NCI-H526 treated with DMSO at 0.1 percent for 48 hours (cell line): ENCODE data around the gene SLC66A2.
"Not testable (repeated sequence)": the region's sequence is repeated elsewhere in the genome, so short reads cannot be mapped to it uniquely, and the experiment has no call there.

Experiments
- DNase-seq: peaks from one replicate; lab custom pipeline; 2025; lab: John Stamatoyannopoulos, UW

SLC66A2 gene

DNA sequence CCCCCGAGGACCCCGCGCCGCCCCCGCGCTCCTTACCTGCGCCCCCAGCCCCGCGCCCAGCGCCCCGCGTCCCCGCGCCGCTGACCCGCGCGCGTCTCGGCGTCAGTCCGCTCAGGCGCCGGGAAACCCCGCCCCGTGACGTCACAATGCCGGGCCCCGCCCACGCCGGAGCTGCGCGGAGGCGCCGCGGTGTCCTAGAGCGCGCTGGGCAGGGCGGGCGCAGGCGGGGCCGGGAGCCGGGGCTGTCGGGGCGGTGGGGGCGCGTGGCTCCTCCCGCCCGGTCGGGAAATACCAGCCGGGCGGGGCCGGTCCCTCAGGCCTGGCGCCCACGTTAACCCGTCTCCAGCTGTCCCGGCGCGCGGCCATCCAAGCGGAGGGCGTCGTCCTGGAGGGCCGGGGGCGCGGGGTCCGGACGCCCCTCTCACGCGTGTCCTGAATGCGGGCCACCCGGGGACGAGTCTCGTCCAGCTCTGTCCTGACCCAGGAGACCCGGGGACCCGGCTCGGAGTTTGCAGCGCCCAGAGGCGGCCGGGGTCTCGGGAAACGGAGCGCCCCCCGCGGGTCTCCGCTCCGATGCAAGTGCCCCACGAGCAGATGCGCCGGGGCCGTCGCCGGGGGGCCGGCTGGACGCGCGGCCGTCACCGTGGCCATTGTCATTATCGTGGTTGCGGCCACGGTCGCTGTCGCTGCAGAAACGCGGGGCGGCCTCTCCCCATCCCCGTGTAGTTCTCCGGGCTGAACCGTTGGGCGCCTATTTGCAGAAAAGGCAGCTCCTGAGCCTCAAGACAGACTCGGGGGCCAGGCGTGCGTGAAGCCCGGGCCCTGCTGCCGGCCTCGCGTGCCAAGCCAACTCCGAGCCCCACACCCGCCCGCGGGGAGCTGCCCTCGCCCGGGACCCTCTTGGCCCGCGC is at the start of gene SLC66A2:
Gene SLC66A2, minus strand, starts transcription at position 109 of the 911 bp plus-strand sequence. CDS start 727 bp downstream, outside the sequence.
- DNase-seq = peak; percentile 40

DNA sequence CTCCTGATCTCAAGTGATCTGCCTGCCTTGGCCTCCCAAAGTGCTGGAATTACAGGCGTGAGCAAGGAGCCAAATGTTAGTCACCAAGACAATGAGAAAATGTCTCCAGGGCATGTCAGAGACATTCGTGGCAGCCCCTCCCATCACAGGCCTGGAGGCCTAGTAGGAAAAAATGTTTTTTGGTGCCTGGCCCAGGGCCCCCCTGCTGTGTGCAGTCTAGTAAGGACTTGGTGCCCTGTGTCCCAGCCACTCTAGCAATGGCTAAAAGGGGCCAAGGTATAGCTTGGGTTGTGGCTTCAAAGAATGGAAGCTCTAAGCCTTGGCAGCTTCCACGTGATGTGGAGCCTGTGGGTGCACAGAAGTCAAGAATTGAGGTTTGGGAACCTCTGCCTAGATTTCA is 49.4 kb upstream of the SLC66A2 start:
- no peak for DNase-seq

DNA sequence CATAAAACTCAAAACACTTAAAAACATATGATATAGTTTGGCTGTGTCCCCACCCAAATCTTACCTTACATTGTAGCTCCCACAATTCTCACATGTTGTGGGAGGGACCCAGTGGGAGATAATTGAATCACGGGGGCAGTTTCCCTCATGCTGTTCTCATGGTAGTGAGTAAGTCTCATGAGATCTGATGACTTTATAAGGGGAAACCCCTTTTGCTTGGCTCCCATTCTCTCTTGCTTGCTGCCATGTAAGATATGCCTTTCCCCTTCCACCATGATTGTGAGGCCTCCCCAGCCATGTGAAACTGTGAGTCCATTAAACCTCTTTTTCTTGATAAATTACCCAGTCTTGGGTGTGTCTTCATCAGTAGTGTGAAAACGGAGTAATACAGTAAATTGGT is 48.2 kb upstream of the SLC66A2 start:
- DNase-seq = not testable (repeated sequence)

DNA sequence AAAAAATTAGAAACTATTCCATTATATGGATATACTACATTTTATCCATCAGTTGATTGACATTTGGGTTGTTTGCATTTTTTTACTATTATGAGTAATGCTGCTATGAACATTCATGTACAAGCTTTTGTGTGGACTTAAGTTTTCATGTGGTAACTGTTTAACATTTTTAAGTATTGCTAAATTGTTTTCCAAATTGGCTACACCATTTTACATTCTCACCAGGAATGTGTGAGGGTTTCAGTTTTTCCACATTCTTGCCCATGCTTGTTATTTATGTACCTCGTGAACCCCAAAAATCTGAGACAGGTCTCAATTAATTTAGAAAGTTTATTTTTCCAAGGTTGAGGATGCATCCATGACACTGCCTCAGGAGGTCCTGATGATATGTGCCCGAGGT is 40.0 kb upstream of the SLC66A2 start:
- no peak for DNase-seq

DNA sequence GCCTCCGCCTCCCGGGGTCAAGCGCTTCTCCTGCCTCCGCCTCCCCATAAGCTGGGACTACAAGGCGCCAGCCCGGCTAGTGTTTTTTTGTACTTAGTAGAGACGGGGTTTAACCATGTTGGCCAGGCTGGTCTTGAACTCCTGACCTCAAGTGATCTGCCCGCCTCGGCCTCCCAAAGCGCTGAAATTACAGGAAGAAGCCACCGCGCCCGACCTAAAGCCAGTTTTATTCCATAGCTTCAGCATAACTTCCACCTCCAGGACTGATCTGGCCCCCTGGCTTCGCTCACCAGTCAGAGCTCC is 37.7 kb upstream of the SLC66A2 start:
- DNase-seq = no peak

DNA sequence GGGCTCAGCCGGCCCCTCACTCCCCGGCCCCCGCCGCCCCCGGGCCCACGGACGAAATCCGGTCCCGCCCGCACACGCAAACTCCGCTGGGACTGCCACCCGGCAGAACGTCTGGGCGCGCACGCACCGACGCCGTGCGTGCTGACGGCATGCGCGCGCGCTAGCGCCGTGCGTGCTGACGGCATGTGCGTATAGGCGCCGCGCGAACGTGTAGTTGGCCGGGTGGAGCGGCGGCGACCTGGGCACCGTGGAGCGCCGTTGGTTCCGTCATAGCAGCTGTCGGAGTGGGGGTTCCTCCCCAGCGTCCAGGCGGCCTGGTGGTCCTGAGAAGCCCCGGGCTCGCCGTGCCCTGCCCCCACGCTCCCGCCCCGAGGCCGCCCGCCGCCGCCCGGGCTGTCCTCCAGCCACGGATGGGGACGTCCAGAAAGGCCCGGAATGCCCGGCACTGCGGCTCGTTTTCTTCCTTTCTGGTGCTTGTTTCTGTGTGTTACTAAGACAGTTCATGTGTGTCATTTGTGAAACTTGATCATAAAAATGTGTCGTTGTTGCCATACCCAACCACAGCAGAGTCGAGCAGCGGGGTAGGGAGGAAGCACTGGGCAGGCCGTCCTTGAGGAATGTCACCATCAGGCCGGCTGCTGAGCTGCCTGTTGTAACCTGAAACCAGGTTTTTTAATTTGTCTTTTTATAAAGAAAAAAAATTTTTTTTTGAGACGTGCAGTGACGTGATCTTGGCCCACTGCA is 37.2 kb upstream of the SLC66A2 start, which contains the start of gene TXNL4A:
Gene TXNL4A, minus strand, starts transcription at position 113 of the 744 bp plus-strand sequence. CDS start 171 bp downstream, outside the sequence.
- peak; percentile 39 for DNase-seq

DNA sequence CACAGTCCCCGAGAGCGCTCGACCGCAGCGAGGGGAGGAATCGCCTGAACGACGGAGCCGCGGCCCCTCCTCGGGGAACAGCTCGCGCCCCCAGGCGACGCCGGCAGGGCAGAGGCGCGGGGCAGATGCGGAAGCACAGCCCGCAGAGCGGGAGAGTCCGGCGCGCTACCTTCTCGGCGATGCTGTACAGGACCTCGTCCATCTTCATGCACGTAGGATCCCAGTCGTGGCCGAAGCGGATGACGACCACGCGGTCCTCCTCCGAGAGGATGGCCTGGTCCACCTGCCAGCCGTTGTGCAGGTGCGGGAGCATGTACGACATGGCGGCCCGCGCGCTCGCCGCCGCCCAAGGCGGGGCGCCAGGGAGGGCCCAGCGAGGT is 36.6 kb upstream of the SLC66A2 start:
- DNase-seq = peak; percentile 15

DNA sequence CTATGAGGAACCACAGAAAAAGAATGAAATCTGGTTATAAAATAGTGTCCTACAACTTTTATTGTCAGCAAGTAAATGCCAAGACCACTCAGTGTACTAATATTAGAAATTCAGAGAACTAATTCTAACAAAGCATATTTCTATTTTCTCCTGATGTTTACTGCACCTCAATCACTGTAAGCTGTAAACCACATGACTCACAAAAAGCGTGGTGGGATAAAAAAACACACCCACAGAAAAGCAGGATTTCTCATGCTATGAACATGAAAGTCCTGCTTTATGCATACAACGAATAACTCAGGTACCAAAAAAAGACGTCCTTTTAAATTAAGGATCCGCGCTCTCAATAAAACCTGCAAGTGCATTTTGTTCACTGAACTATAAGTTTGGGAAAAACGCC is 36.1 kb upstream of the SLC66A2 start:
- DNase-seq = no peak

DNA sequence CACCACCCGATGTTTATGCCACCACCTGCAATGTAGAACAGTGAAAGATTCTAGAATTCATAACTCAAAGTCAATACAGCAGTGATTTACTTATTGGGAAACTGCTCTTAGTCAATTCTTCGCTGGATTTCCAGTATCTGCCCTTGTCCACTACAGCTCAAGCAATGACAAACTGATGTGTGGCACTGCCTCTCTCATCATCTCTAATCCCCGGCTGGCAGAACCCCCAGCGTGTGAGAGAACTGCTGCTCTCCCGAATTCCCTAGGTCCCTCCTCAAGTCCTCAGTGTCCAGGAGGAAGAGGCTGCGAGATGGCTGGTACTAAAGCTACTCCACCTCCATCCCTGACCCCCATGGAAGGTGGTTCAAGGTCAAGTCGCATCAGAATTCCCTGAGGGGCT is 35.3 kb upstream of the SLC66A2 start:
- no peak for DNase-seq

DNA sequence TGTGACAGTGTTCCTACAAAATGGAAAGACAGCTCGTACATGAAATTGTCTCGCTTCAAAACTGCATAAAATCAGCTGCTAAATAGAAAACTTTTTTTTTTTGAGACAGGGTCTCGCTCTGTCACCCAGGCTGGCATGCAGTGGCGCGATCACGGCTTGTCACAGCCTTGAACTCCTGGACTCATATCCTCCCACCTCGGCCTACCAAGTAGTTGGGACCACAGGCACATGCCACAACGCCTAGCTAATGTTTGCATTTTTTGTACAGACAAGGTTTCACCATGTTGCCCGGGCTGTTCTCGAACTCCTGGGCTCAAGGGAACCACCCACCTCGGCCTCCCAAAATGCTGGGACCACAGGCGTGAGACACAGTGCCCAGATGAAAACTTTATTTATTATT is 33.7 kb upstream of the SLC66A2 start:
- no peak for DNase-seq

DNA sequence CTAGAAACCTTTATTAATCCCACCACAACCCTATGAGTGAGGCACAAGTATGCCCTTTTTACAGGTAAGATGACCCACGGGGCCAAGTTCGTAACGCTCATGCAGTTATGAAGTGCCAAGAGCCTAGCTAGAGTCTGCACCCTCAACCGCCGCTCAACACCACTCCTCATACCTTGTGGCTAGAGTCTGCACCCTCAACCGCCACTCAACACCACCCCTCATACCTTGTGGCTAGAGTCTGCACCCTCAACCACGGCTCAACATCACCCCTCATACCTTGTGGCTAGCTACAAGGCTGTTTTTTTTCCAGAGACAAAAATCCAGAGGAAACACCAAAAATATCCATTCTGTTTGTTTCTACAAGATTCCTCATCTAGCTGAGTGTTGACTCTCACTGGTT is 32.3 kb upstream of the SLC66A2 start:
- no peak for DNase-seq

DNA sequence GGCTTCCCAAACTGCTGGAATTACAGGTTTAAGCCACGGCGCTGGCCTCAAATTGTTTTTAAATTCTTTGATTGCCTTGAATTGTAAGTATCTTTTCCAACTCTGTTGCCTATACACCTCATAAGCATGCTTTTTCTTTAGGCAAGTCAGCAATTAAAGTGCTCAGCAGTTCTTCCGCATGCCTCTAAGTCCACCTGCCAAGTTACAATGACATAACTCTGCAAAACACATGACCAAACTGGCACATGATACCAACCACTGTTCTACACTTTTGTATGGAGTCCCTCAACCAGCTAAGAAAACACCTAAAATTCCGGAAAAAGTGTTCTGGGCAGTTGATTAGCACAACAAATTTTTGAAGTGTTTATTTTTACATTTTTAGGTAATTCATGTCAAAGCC is 31.8 kb upstream of the SLC66A2 start:
- no peak for DNase-seq

DNA sequence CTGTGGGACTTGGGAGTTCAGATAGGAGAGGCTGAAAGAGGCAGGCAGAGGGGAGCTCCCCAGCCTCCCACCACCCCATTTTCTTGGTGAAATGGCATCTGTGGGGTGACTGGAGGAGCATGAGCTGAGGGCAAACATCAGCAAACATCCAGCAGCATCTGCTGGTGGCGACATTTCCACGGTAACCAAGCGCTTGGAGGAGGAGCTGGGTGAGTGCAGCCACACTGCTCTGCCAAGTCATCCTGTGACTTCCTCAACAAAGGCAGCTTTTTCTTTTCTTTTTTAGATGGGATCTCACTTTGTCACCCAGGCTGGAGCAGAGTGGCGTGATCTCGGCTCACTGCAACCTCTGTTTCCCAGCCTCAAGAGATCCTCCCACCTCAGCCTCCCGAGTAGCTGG is 31.3 kb upstream of the SLC66A2 start:
- DNase-seq = no peak

DNA sequence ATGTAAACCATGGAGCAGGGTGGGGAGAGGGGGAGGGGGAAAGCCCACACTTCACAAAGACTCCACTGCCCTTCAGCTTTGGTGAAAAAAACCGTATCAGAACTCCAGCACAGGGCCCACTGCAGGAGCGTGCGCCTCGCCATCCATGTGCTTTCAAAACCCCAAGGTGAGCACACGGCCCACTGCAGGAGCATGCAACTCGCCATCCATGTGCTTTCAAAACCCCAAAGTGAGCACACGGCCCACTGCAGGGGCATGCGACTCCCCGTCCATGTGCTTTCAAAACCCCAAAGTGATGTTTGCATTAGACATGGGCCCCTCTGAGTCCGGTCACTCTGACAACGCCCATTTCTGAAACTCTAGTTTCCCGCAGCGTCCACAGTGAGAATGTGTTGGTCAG is 29.1 kb upstream of the SLC66A2 start:
- DNase-seq = no peak

DNA sequence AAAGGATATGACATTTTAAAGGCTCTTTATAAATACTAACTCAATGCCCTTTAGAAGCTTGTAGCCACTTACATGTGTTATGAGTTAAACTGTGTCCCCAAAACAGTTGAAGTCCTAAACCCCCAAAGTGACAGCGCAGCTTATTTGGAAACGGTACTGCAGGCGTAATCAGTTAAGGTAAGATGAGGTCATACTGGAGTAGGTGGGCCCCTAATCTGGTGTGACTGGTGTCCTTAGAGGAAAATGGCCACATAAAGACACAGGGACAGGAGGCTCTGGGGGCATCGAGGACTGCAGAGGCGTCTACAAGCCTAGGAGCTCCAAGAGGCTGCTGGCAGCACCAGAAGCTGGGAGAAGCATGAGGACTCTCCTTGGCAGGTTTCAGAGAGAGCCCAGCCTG is 28.4 kb upstream of the SLC66A2 start:
- no peak for DNase-seq

DNA sequence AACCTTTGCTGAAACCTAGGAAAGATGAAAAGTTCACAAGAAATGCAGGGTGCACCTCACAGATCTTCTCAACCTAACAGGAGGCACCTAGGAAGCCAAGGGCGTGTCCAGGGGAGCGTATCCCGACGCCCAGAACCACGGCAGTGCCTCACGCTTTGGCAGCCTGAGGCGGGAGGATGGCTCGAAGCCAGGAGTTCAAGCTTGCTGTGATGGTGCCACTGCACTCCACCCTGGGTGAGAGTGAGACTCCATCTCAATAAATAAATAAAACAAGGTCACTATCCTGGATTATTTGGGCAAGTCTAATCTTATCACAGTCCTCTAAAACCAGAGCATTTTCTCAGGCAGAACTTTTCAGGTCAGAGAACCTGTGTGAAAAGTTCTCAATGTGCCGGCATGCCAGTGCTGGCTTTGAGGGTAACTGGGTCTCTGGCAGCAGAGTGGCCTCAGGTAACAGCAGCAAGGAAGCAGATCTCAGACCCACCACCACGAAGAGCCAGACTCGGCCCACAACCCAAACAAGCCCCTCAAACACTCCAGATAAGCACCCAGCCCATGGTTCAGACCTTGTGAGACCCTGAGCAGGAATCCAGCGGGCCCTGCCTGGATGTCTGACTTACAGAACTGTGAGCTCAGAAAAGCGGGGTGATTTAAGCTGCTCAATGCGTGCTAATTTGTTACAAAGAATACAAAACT is 24.7 kb upstream of the SLC66A2 start:
- no peak for DNase-seq

DNA sequence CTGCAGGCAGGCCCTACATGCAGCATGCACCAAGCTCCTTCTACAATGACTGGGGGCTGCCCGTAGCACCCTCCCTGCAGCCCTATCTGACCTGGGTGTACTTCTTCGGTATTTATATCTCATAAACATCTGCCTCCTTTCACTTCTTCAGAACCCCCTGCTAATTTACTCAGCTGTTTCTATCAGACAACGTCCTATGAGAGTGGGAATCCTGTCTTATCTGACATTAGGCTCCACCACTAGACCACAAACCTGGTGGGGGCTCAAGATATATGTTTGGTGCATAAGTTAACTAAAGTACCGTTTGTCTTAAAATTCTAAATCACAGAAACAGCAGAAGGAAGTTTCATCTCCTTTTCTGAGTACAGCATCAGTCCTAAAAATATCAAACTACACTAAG is 23.6 kb upstream of the SLC66A2 start:
- DNase-seq = no peak

DNA sequence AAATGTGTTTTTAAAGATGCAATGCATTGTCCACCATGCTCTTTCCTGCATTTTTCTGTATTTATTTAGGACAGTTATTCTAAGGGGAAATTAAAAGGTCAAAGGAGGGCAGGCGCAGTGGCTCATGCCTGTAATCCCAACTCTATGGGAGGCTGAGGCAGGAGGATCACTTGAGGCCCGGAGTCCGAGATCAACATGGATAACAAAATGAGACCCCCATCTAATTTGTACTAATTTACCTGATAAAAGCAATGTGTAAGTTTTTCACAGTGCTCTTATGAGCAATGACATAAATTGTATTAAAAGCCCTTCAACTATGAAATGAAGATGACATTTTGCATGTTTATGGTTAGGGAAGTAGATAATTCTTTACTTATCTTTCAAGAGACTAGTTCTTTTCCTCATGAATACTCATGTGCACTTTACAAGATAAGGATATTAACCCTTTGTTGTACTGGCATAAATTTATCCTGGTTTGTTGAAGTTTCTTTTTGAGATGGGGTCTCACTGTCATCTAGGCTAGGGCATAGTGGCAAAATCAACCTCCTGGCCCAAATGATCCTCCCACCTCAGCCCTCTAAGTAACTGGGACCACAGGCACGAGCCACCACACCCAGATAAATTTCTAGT is 22.7 kb upstream of the SLC66A2 start:
- no peak for DNase-seq

DNA sequence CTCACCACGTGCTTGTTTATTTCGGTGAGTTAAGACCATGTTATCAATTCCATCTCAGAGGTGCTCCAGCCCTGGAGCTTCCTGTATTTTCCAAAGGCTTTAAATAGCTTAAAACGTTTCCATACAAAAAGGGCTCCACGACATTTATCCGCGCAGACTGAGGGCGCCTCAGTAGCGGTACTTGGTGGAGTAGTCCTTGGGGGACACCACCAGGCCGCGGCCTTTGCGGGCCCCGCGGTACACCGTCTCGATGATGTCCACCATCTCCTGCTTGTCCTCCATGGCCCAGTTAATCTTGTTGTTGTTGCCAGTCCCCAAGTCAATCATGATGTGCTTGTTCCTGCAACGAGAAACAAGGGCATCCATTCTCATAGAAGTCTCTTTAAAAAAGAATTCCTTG is 22.1 kb upstream of the SLC66A2 start:
- DNase-seq = no peak

DNA sequence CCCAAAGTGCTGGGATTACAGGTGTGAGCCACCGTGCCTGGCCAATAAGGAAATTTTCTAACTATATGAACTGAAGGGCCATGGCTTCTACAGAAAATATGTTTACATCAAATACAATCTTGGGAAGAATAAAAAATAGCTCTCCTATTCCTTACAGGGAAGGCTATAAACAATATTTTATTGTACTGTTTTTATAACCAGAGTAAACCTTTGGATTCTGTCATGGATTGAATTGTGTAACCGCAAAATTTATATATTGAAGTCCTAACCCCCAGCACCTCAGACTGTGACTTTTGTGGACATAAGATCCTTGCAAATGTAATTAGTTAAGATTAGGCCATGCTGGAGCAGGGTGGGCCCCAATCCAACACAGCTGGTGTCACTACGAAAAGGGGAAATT is 21.3 kb upstream of the SLC66A2 start:
- DNase-seq = no peak

DNA sequence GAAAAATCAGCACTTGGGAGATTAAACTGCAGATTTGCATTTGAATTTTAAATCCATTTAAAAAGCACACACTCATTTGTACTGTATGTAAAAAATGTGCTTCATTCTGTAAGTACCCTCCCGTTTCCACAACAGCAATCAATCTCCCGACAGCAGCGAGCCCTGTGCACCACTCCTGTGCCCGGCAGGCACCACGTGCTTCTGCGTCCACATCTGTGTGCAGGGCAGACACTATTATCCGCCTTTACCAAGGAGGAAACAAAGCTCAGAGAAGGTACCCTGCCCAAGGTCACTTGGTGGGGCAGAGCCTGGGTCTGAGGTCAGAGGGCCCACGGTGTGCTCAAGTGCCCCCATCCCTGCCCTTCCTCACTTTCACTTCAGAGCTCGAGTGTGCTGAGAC is 20.5 kb upstream of the SLC66A2 start:
- peak; percentile 31 for DNase-seq

DNA sequence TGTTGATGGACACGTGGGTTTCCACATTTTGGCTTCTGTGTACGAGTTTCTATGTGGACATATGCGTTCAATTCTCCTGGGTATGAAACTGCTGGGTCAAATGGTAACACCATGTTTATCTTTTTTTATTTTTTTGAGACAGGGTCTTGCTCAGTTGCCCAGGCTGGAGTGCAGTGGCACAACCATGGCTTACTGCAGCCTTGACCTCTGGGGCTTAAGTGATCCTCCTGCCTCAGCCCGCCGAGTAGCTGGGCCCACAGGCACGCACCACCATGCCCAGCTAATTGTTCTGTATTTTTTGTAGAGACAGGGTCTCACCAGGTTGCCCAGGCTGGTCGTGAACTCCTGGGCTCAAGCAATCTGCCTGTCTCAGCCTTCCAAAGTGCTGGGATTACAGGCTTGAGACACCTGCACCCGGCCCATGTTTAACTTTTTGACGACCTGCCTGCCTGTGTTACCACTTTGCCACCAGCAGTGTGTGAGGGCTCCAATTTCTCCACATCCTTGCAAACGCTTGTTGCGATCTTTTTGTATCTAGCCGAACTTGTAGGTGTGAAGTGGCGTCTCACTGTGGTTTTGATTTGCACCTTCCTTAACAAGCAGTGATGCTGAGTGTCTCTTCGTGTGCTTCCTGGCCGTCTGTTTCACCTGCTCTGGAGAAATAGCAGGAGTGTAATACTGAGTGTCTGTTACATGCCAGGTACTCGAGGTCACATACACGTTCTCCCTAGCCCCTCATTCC is 19.9 kb upstream of the SLC66A2 start:
- no peak for DNase-seq
